ENCODE results near the gene MTRR. TPM values are rescaled to one million over a fixed set of nuclear protein-coding genes. Genes with fewer than 3 reads are reported as not detected.
A peak's percentile ranks its signal among the peaks of the same experiment; 100 is the strongest.
"Not testable (repeated sequence)": the region's sequence is repeated elsewhere in the genome, so short reads cannot be mapped to it uniquely, and the experiment has no call there.

The MTRR gene
- total and polyA plus RNA-seq, 3 experiments from 2014 or later = 36.8 to 50.5 (median 45.5) TPM

- DNase-seq; POLR2A ChIA-PET; H3K27me3 ChIP-seq (ENCODE audit: insufficient read depth, low read length, poor library complexity, severe bottlenecking); H3K27ac Mint-ChIP-seq; H3K4me1 ChIP-seq (ENCODE audit: insufficient read depth, low read length); H3K4me3 Mint-ChIP-seq; H3K27ac ChIP-seq (ENCODE audit: low read depth, low read length); H3K27me3 Mint-ChIP-seq; H3K4me3 ChIP-seq (ENCODE audit: low read length); H3K9me3 ChIP-seq (ENCODE audit: low read length); H3K36me3 ChIP-seq (ENCODE audit: insufficient read depth, low read length); H3K4me1 Mint-ChIP-seq: not testable (repeated sequence)
- CTCF ChIA-PET = interaction anchor here (0.9 kb wide), 1 partner anchor 24 kb away, joined by 3 read pairs; no protein-coding TSS in a partner anchor
- H3K36me3 Mint-ChIP-seq = peaks cover 31 to 62% (median 44%) of the 10 kb centered on the region in 3 donors
- H3K9me3 Mint-ChIP-seq = peaks cover 27 to 70% (median 49%) of the 10 kb centered on the region in 5 donors
Measured at GRCh38 chr5:7911429-7911771, 42.5 kb downstream of the MTRR start.

GRCh38 chr5:7916171-7916804 lies 47.3 kb downstream of the MTRR start:
- Mint-ChIP-seq H3K4me1 (no peaks in the 10 kb centered on the region), H3K36me3 (peaks cover 2 to 23% (median 6%) of the 10 kb centered on the region in 3 donors), H3K27me3 (peaks cover 2 to 8% of the 10 kb centered on the region in 2 donors), H3K9me3 (peaks cover 14 to 40% (median 22%) of the 10 kb centered on the region in 5 donors), H3K4me3 (no peak overlapping the region), H3K27ac (no peak overlapping the region)
- CTCF ChIA-PET = no interaction called here
- Histone ChIP-seq H3K27ac (ENCODE audit: low read depth, low read length) (no peak overlapping the region), H3K4me1 (ENCODE audit: insufficient read depth, low read length) (no peaks in the 10 kb centered on the region), H3K9me3 (ENCODE audit: low read length) (no peaks in the 10 kb centered on the region), H3K27me3 (ENCODE audit: insufficient read depth, low read length, poor library complexity, severe bottlenecking) (no peaks in the 10 kb centered on the region), H3K4me3 (ENCODE audit: low read length) (no peak overlapping the region), H3K36me3 (ENCODE audit: insufficient read depth, low read length) (no peaks in the 10 kb centered on the region)
- no peak for DNase-seq
- POLR2A ChIA-PET = no interaction called here

GRCh38 chr5:7917130-7918123 lies 48.5 kb downstream of the MTRR start:
- H3K27ac ChIP-seq (ENCODE audit: low read depth, low read length) = no peak overlapping the region
- ChIA-PET CTCF (no interaction called here), POLR2A (no interaction called here)
- no peaks in the 10 kb centered on the region for H3K27me3 ChIP-seq (ENCODE audit: insufficient read depth, low read length, poor library complexity, severe bottlenecking)
- peaks cover 4 to 15% of the 10 kb centered on the region in 2 donors for H3K27me3 Mint-ChIP-seq
- no peaks in the 10 kb centered on the region for H3K4me1 Mint-ChIP-seq
- DNase-seq = no peak
- H3K9me3 Mint-ChIP-seq = peaks cover 10 to 28% (median 17%) of the 10 kb centered on the region in 5 donors
- peaks cover 0 to 15% (median 2%) of the 10 kb centered on the region in 3 donors for H3K36me3 Mint-ChIP-seq
- no peak overlapping the region for H3K4me3 ChIP-seq (ENCODE audit: low read length)
- no peak overlapping the region for H3K27ac Mint-ChIP-seq
- H3K4me1 ChIP-seq (ENCODE audit: insufficient read depth, low read length) = no peaks in the 10 kb centered on the region
- H3K4me3 Mint-ChIP-seq = no peak overlapping the region
- no peaks in the 10 kb centered on the region for H3K9me3 ChIP-seq (ENCODE audit: low read length)
- no peaks in the 10 kb centered on the region for H3K36me3 ChIP-seq (ENCODE audit: insufficient read depth, low read length)

GRCh38 chr5:7925961-7926695 lies 57.2 kb downstream of the MTRR start:
- Histone ChIP-seq H3K27me3 (ENCODE audit: insufficient read depth, low read length, poor library complexity, severe bottlenecking) (no peaks in the 10 kb centered on the region), H3K4me1 (ENCODE audit: insufficient read depth, low read length) (no peaks in the 10 kb centered on the region), H3K9me3 (ENCODE audit: low read length) (no peaks in the 10 kb centered on the region), H3K27ac (ENCODE audit: low read depth, low read length) (no peak overlapping the region), H3K4me3 (ENCODE audit: low read length) (no peak overlapping the region), H3K36me3 (ENCODE audit: insufficient read depth, low read length) (no peaks in the 10 kb centered on the region)
- POLR2A ChIA-PET = no interaction called here
- no peak for DNase-seq
- peaks cover 10 to 18% of the 10 kb centered on the region in 2 donors for H3K27me3 Mint-ChIP-seq
- CTCF ChIA-PET = no interaction called here
- no peak overlapping the region for H3K4me3 Mint-ChIP-seq
- H3K27ac Mint-ChIP-seq = no peak overlapping the region
- peaks cover 0 to 3% (median 1%) of the 10 kb centered on the region in 3 donors for H3K4me1 Mint-ChIP-seq
- H3K9me3 Mint-ChIP-seq = no peaks in the 10 kb centered on the region
- H3K36me3 Mint-ChIP-seq = no peaks in the 10 kb centered on the region

GRCh38 chr5:7926720-7927119 lies 57.8 kb downstream of the MTRR start:
- no peak overlapping the region for H3K27ac ChIP-seq (ENCODE audit: low read depth, low read length)
- H3K9me3 Mint-ChIP-seq = no peaks in the 10 kb centered on the region
- H3K4me1 ChIP-seq (ENCODE audit: insufficient read depth, low read length) = no peaks in the 10 kb centered on the region
- H3K36me3 Mint-ChIP-seq = no peaks in the 10 kb centered on the region
- H3K4me3 Mint-ChIP-seq = no peak overlapping the region
- no peaks in the 10 kb centered on the region for H3K9me3 ChIP-seq (ENCODE audit: low read length)
- no peak overlapping the region for H3K27ac Mint-ChIP-seq
- no peak for DNase-seq
- H3K27me3 ChIP-seq (ENCODE audit: insufficient read depth, low read length, poor library complexity, severe bottlenecking) = no peaks in the 10 kb centered on the region
- no peak overlapping the region for H3K4me3 ChIP-seq (ENCODE audit: low read length)
- CTCF ChIA-PET = no interaction called here
- H3K4me1 Mint-ChIP-seq = peaks cover 0 to 3% (median 1%) of the 10 kb centered on the region in 3 donors
- H3K36me3 ChIP-seq (ENCODE audit: insufficient read depth, low read length) = no peaks in the 10 kb centered on the region
- peaks cover 9 to 18% of the 10 kb centered on the region in 2 donors for H3K27me3 Mint-ChIP-seq
- POLR2A ChIA-PET = no interaction called here

- H3K4me1 ChIP-seq (ENCODE audit: insufficient read depth, low read length) = no peaks in the 10 kb centered on the region
- CTCF ChIA-PET = interaction anchor here (1.0 kb wide), 1 partner anchor 9 kb away, joined by 3 read pairs; no protein-coding TSS in a partner anchor
- Mint-ChIP-seq H3K36me3 (no peaks in the 10 kb centered on the region), H3K27ac (no peak overlapping the region), H3K4me3 (no peak overlapping the region), H3K27me3 (peaks cover 8 to 10% of the 10 kb centered on the region in 2 donors), H3K4me1 (peaks cover 0 to 3% (median 1%) of the 10 kb centered on the region in 3 donors), H3K9me3 (no peaks in the 10 kb centered on the region)
- no peak overlapping the region for H3K27ac ChIP-seq (ENCODE audit: low read depth, low read length)
- no peaks in the 10 kb centered on the region for H3K9me3 ChIP-seq (ENCODE audit: low read length)
- no peaks in the 10 kb centered on the region for H3K27me3 ChIP-seq (ENCODE audit: insufficient read depth, low read length, poor library complexity, severe bottlenecking)
- no peak overlapping the region for H3K4me3 ChIP-seq (ENCODE audit: low read length)
- no peaks in the 10 kb centered on the region for H3K36me3 ChIP-seq (ENCODE audit: insufficient read depth, low read length)
- POLR2A ChIA-PET = no interaction called here
- no peak for DNase-seq
Measured at GRCh38 chr5:7927466-7928375, 58.8 kb downstream of the MTRR start.

- Mint-ChIP-seq H3K4me1 (peaks cover 0 to 3% (median 1%) of the 10 kb centered on the region in 3 donors), H3K9me3 (no peaks in the 10 kb centered on the region), H3K36me3 (no peaks in the 10 kb centered on the region), H3K4me3 (peak overlapping the region in 1 of 7 donors; percentile 52), H3K27me3 (peaks cover 13 to 14% of the 10 kb centered on the region in 2 donors), H3K27ac (no peak overlapping the region)
- ChIA-PET CTCF (no interaction called here), POLR2A (no interaction called here)
- Histone ChIP-seq H3K9me3 (ENCODE audit: low read length) (no peaks in the 10 kb centered on the region), H3K36me3 (ENCODE audit: insufficient read depth, low read length) (no peaks in the 10 kb centered on the region), H3K4me3 (ENCODE audit: low read length) (no peak overlapping the region), H3K27ac (ENCODE audit: low read depth, low read length) (no peak overlapping the region), H3K27me3 (ENCODE audit: insufficient read depth, low read length, poor library complexity, severe bottlenecking) (no peaks in the 10 kb centered on the region), H3K4me1 (ENCODE audit: insufficient read depth, low read length) (no peaks in the 10 kb centered on the region)
- DNase-seq = no peak
Measured at GRCh38 chr5:7930011-7930410, 61.1 kb downstream of the MTRR start.
